Lung (tissue), 12 donors: ENCODE data around the gene AGPAT3. TPM values are rescaled to one million over a fixed set of nuclear protein-coding genes. Genes with fewer than 3 reads are reported as not detected.
A peak's percentile ranks its signal among the peaks of the same experiment; 100 is the strongest.

Experiments used
- ATAC-seq: fragments of 200-7000 bp; cut with Tn5 transposase; one replicate; pipeline ENCODE4 v1.9.1; 2020; ENCODE audit warnings: moderate number of reproducible peaks; ENCODE audit not compliant: insufficient read depth, low FRiP score
- DNase-seq, 3 donors: peaks; one replicate each; pipeline ENCODE4 v3.0.0-alpha.2; 2013 to 2017
- H3K27ac ChIP-seq, 2 donors: one replicate each; pipeline ENCODE4 v1.5.1; 2013; ENCODE audit warnings: mild to moderate bottlenecking in 2 of 2, moderate library complexity in 2 of 2, control low read depth in 1 of 2, inconsistent platforms in 1 of 2, low read depth in 1 of 2, low read length in 1 of 2
- H3K27me3 ChIP-seq, 3 donors: one replicate each; pipeline ENCODE4 v1.5.1; 2013; ENCODE audit warnings: low read length in 2 of 3; ENCODE audit not compliant: control insufficient read depth in 3 of 3, insufficient read depth in 3 of 3
- H3K36me3 ChIP-seq, 4 donors: one replicate each; pipeline ENCODE4 v1.5.1; 2013; ENCODE audit warnings: low read length in 4 of 4, mild to moderate bottlenecking in 1 of 4, moderate library complexity in 1 of 4; ENCODE audit not compliant: control insufficient read depth in 4 of 4, insufficient read depth in 4 of 4
- H3K4me1 ChIP-seq, 5 donors: one replicate each; pipeline ENCODE4 v1.5.1; 2013; ENCODE audit warnings: low read length in 5 of 5, mild to moderate bottlenecking in 2 of 5, moderate library complexity in 1 of 5; ENCODE audit not compliant: control insufficient read depth in 5 of 5, insufficient read depth in 5 of 5
- H3K4me3 ChIP-seq: one replicate; pipeline ENCODE4 v1.5.1; 2013; ENCODE audit warnings: mild to moderate bottlenecking, control low read depth, moderate library complexity
- H3K9ac ChIP-seq, 2 donors: one replicate each; pipeline ENCODE4 v1.5.1; 2013; ENCODE audit warnings: low read length in 2 of 2, control low read depth in 1 of 2; ENCODE audit not compliant: insufficient read depth in 1 of 2
- H3K9me3 ChIP-seq, 4 donors: one replicate each; pipeline ENCODE4 v1.5.1; 2013; ENCODE audit warnings: low read length in 3 of 4, mild to moderate bottlenecking in 1 of 4, moderate library complexity in 1 of 4; ENCODE audit not compliant: control insufficient read depth in 4 of 4, insufficient read depth in 3 of 4
- CTCF ChIP-seq: IDR thresholded peaks from 2 replicates; pipeline ENCODE4 v1.5.1; 2012; ENCODE audit warnings: mild to moderate bottlenecking; ENCODE audit errors: control extremely low read depth, extremely low read depth
- WGBS, 2 donors: extraction: QIAGEN DNeasy Blood & Tissue Kit; methylation state at CpG; one replicate each; pipeline ENCODE4 v1.1.7; 2013; 5-methylcytosine and 5-hydroxymethylcytosine counted together
- polyA plus RNA-seq, 2 donors: library from polyadenylated mRNA; stranded (reverse); fragments of 200-250 nt; gene quantifications; one replicate each; pipeline ENCODE4 v1.2.1, GENCODE V29; 2013
- total RNA-seq, 2 donors: library from RNA; depleted of rRNA in 1 of 2; stranded (reverse); fragments of >200 nt in 1 of 2; gene quantifications; one replicate each; pipeline ENCODE4 v1.2.1, GENCODE V29; 2014 to 2021
- donor health status: control.
- donor health status: control.
- donor health status: Bipolar disorder and iron deficiency.
- donor health status: healthy.
- donor health status: DM: yes; HTN: yes; CAD: no.

AGPAT3 gene
- total and polyA plus RNA-seq, 4 donors, result 29.4 to 120 (median 43.9) TPM

- peak; percentile 52 to 73 (median 65) for DNase-seq
- no peak overlapping the region for H3K9ac ChIP-seq
- H3K27ac ChIP-seq, result no peak overlapping the region
- H3K4me3 ChIP-seq, result no peak overlapping the region
- ATAC-seq, result peak; percentile 71
- no peaks in the 10 kb centered on the region for H3K9me3 ChIP-seq
- H3K4me1 ChIP-seq, result peaks cover 0 to 17% (median 6%) of the 10 kb centered on the region in 5 donors
- H3K27me3 ChIP-seq, result no peaks in the 10 kb centered on the region
- H3K36me3 ChIP-seq, result peaks cover 12 to 36% (median 18%) of the 10 kb centered on the region in 4 donors
- 37 to 38% methylated on average over 24 of the region's 24 CpGs for WGBS, 2 donors
- TF ChIP-seq CTCF, result peak; percentile 82
These were observed 110.6 kb downstream of the AGPAT3 start for GRCh38 chr21:43975469-43976098.

GRCh38 chr21:43976661-43977060 lies 111.6 kb downstream of the AGPAT3 start:
- no peak overlapping the region for H3K27ac ChIP-seq
- peaks cover 0 to 17% (median 6%) of the 10 kb centered on the region in 5 donors for H3K4me1 ChIP-seq
- 94 to 96% methylated on average over 9 of the region's 9 CpGs for WGBS, 2 donors
- no peak for TF ChIP-seq CTCF
- no peaks in the 10 kb centered on the region for H3K9me3 ChIP-seq
- no peak overlapping the region for H3K4me3 ChIP-seq
- DNase-seq (no peak), ATAC-seq (no peak)
- no peak overlapping the region for H3K9ac ChIP-seq
- H3K27me3 ChIP-seq, result no peaks in the 10 kb centered on the region
- peaks cover 11 to 36% (median 15%) of the 10 kb centered on the region in 4 donors for H3K36me3 ChIP-seq

- peaks cover 0 to 9% (median 5%) of the 10 kb centered on the region in 5 donors for H3K4me1 ChIP-seq
- H3K27me3 ChIP-seq, result no peaks in the 10 kb centered on the region
- H3K4me3 ChIP-seq, result no peak overlapping the region
- no peak overlapping the region for H3K27ac ChIP-seq
- no peak for TF ChIP-seq CTCF
- ATAC-seq, result no peak
- H3K9ac ChIP-seq, result no peak overlapping the region
- DNase-seq, result no peak
- no peaks in the 10 kb centered on the region for H3K9me3 ChIP-seq
- 98% methylated on average over 10 of the region's 10 CpGs for WGBS, 2 donors
- H3K36me3 ChIP-seq, result peaks cover 11 to 38% (median 16%) of the 10 kb centered on the region in 4 donors
These were observed 113.0 kb downstream of the AGPAT3 start for GRCh38 chr21:43978060-43978459.
